Common myeloid progenitor, CD34-positive (primary cell): ENCODE data around the gene ELL.
A peak's percentile ranks its signal among the peaks of the same experiment; 100 is the strongest.

Experiments
- CTCF ChIA-PET: fragments of 350-600 bp; sonication (Branson Sonifier 250); formaldehyde crosslinking; loops from one replicate; lab custom pipeline; 2021; ENCODE audit warnings: antibody characterized with exemption; lab: Charles Lee
- POLR2A ChIA-PET: fragments of 350-600 bp; sonication (Branson Sonifier 250); formaldehyde crosslinking; loops from one replicate; lab custom pipeline; 2021; ENCODE audit warnings: antibody characterized with exemption; lab: Charles Lee
- DNase-seq, 3 donors: peaks; one replicate each; pipeline versions ENCODE4 v3.0.0 to v3.0.0-alpha.2; 2013
- H3K27ac ChIP-seq, 2 experiments: 1 replicate in 1 of 2; 2 replicates in 1 of 2; pipeline ENCODE4 v1.7.0; 2013; ENCODE audit warnings: inconsistent platforms in 2 of 2, low read length in 2 of 2, mild to moderate bottlenecking in 2 of 2, low read depth in 1 of 2, moderate library complexity in 1 of 2; ENCODE audit not compliant: severe bottlenecking in 2 of 2, insufficient read depth in 1 of 2, poor library complexity in 1 of 2
- H3K27me3 ChIP-seq, 5 experiments: replicated peaks in 2 of 5; 1 replicate in 3 of 5; 2 replicates in 2 of 5; pipeline versions ENCODE4 v1.6.1 to v1.7.0; 2013; ENCODE audit warnings: low read length in 4 of 5, mild to moderate bottlenecking in 2 of 5, moderate library complexity in 2 of 5, inconsistent platforms in 1 of 5; ENCODE audit not compliant: insufficient read depth in 5 of 5, control insufficient read depth in 4 of 5
- H3K36me3 ChIP-seq, 4 experiments: 1 replicate in 2 of 4; 2 replicates in 2 of 4; pipeline versions ENCODE4 v1.6.1 to v1.7.0; 2013; ENCODE audit warnings: low read length in 3 of 4, control low read depth in 1 of 4, mild to moderate bottlenecking in 1 of 4; ENCODE audit not compliant: control insufficient read depth in 4 of 4, insufficient read depth in 4 of 4
- H3K4me1 ChIP-seq, 4 experiments: 1 replicate in 3 of 4; 2 replicates in 1 of 4; pipeline versions ENCODE4 v1.6.1 to v1.7.1; 2013; ENCODE audit warnings: low read length in 3 of 4, mild to moderate bottlenecking in 3 of 4, control low read depth in 1 of 4, inconsistent platforms in 1 of 4, moderate library complexity in 1 of 4; ENCODE audit not compliant: control insufficient read depth in 4 of 4, insufficient read depth in 4 of 4; ENCODE audit errors: control extremely low read depth in 1 of 4
- H3K4me3 ChIP-seq, 7 experiments: 1 replicate in 4 of 7; 2 replicates in 3 of 7; pipeline versions ENCODE4 v1.5.1 to v1.7.0; 2013; ENCODE audit warnings: mild to moderate bottlenecking in 7 of 7, low read length in 6 of 7, moderate library complexity in 6 of 7, inconsistent platforms in 2 of 7, low read depth in 2 of 7, control low read depth in 1 of 7; ENCODE audit not compliant: insufficient read depth in 4 of 7, control insufficient read depth in 1 of 7; ENCODE audit errors: extremely low read depth in 1 of 7
- H3K9me3 ChIP-seq, 5 experiments: 1 replicate in 4 of 5; 2 replicates in 1 of 5; pipeline versions ENCODE4 v1.6.1 to v1.7.1; 2013; ENCODE audit warnings: low read length in 4 of 5, mild to moderate bottlenecking in 2 of 5, inconsistent platforms in 1 of 5, low read depth in 1 of 5, moderate library complexity in 1 of 5; ENCODE audit not compliant: control insufficient read depth in 4 of 5, insufficient read depth in 2 of 5; ENCODE audit errors: control extremely low read depth in 1 of 5
- WGBS: methylation state at CpG from one replicate; pipeline ENCODE4 v1.1.5; 2013; ENCODE audit not compliant: insufficient coverage; 5-methylcytosine and 5-hydroxymethylcytosine counted together

Gene ELL

DNA sequence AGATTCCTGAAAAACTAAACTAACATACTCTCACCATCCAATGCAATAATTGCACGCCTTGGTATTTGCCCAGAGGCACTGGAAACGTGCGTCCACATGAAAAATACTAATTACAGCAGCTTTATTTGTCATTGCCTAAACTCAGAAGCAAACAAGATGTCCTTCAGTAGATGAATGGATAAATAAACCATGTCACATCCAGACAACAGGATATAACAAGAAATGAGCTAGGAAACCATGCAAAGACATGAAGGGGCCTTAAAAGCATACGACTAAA, 25.0 kb downstream of the ELL start:
- ChIA-PET POLR2A (no interaction called here), CTCF (interaction anchor here (1.1 to 1.3 kb wide), 4 partner anchors 8 to 185 kb away, joined by 3 to 4 read pairs (median 4); no protein-coding TSS in a partner anchor)
- Histone ChIP-seq H3K27ac (no peak overlapping the region), H3K4me3 (no peak overlapping the region), H3K27me3 (no peaks in the 10 kb centered on the region), H3K9me3 (no peaks in the 10 kb centered on the region), H3K4me1 (peaks cover 0 to 49% (median 42%) of the 10 kb centered on the region in 4 experiments), H3K36me3 (peaks cover 0 to 4% (median 0%) of the 10 kb centered on the region in 4 experiments)
- no peak for DNase-seq
- 100% methylated on average over 1 of the region's 4 CpGs for WGBS

DNA sequence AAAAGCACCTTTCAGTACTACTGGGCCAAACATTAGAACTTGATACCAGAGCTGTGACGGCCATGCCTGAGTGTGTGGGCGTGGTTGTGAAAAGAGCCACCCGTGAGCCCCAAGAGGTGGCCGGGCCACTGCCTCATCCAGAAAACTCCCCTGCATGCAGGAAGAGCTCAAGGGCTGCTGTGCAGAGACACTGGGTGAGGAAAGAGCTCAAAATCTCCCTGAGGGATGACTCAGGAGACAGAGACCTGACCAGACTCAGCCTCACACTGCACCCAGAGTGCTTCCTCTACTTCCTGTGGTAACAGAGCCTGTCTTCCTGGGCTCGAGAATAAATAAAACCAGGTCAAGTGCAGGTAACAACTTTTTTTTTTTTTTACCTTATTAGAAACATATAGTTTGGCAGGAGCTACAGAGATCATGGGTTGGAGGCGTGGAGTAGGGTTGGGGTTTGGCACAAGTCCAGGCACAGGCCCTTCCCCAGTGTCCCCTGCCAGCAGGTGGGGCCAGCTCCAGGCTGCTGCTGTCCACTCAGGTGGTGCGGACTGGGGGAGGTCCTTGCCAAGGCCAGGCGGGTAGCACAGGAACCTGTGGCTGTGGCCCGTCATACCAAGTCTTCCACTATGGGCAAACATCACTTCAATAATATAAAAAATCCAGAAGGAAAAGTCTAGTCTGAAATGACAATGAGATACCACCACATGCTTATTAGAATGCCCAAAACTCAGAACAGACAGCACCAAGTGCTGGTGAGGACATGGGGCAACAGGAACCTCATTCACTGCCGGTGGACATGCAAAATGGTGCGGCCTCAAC, 25.5 kb downstream of the ELL start:
- peak in 2 of 3 donors; percentile 62 to 65 for DNase-seq
- WGBS: 67% methylated on average over 6 of the region's 11 CpGs
- Histone ChIP-seq H3K4me3 (no peak overlapping the region), H3K9me3 (no peaks in the 10 kb centered on the region), H3K36me3 (peaks cover 0 to 4% (median 0%) of the 10 kb centered on the region in 4 experiments), H3K27me3 (no peaks in the 10 kb centered on the region), H3K4me1 (peaks cover 0 to 44% (median 37%) of the 10 kb centered on the region in 4 experiments), H3K27ac (peak overlapping the region in 1 of 2 experiments; percentile 9)
- POLR2A ChIA-PET: no interaction called here
- CTCF ChIA-PET: interaction anchor here (0.6 to 1.7 kb wide), 6 partner anchors 7 to 1165 kb away, joined by 3 to 4 read pairs (median 4); no protein-coding TSS in a partner anchor

DNA sequence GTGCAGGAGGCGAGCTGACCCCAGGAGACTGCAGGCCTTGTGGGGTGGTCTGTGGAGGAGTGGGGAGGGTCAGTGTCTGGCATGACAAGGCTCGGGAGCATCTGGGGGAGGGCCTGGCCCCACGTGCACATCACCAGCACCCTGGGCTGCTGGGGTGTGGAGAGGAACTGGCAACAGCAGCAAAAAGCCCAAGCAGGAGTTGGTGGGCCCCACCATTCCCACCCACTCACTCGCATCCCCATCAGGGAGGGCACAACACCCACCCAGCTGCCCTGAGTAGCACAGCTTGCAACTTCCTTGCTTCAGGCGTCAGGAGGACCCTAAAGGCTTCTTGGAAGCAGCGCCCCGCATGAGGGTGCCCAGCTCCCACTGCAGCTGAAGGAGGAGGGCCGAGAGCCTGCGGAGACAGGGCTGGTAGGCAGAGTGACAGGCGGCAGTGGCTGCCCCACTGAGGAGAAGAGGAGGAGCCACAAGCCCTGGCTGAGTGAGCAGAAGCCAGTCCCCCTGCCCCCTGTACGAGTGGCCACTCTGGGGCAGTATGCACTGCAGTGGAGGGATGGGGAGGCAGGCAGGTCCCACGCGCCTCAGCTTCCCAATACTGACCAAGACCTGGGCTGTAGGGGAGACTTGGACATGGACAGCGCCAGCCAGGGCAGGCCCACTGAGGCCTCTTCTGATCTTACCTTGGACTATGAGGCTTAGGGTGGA, 26.5 kb downstream of the ELL start:
- ChIA-PET POLR2A (no interaction called here), CTCF (interaction anchor here (1.7 kb wide), 1 partner anchor 27 kb away, joined by 4 read pairs; no protein-coding TSS in a partner anchor)
- Histone ChIP-seq H3K4me1 (peaks cover 0 to 36% (median 29%) of the 10 kb centered on the region in 4 experiments), H3K27me3 (no peaks in the 10 kb centered on the region), H3K9me3 (no peaks in the 10 kb centered on the region), H3K36me3 (peaks cover 0 to 6% (median 0%) of the 10 kb centered on the region in 4 experiments), H3K27ac (peak overlapping the region in 1 of 2 experiments; percentile 9), H3K4me3 (no peak overlapping the region)
- no peak for DNase-seq
- WGBS: 91% methylated on average over 13 of the region's 14 CpGs

DNA sequence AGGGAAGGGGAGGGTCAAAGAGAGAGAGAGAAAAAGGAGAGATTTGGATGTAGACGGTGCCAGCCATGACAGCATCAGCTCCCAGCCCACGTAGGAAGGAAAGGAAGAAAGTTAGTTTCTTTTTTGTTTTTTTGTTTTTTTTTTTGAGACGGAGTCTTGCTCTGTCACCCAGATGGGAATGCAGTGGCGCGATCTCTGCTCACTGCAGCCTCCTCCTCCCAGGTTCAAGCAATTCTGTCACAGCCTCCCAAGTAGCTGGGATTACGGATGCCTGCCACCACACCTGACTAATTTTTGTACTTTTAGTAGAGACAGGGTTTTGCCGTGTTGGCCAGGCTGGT, 27.6 kb downstream of the ELL start:
- POLR2A ChIA-PET: no interaction called here
- H3K27ac ChIP-seq: no peak overlapping the region
- DNase-seq: peak; percentile 16 to 62 (median 58)
- 49% methylated on average over 6 of the region's 7 CpGs for WGBS
- peaks cover 0 to 33% (median 28%) of the 10 kb centered on the region in 4 experiments for H3K4me1 ChIP-seq
- H3K9me3 ChIP-seq: no peaks in the 10 kb centered on the region
- CTCF ChIA-PET: interaction anchor here (0.5 to 3.1 kb wide), 2 partner anchors 12 to 26 kb away, joined by 4 to 9 read pairs; no protein-coding TSS in a partner anchor
- H3K4me3 ChIP-seq: no peak overlapping the region
- H3K27me3 ChIP-seq: no peaks in the 10 kb centered on the region
- peaks cover 0 to 7% (median 0%) of the 10 kb centered on the region in 4 experiments for H3K36me3 ChIP-seq

DNA sequence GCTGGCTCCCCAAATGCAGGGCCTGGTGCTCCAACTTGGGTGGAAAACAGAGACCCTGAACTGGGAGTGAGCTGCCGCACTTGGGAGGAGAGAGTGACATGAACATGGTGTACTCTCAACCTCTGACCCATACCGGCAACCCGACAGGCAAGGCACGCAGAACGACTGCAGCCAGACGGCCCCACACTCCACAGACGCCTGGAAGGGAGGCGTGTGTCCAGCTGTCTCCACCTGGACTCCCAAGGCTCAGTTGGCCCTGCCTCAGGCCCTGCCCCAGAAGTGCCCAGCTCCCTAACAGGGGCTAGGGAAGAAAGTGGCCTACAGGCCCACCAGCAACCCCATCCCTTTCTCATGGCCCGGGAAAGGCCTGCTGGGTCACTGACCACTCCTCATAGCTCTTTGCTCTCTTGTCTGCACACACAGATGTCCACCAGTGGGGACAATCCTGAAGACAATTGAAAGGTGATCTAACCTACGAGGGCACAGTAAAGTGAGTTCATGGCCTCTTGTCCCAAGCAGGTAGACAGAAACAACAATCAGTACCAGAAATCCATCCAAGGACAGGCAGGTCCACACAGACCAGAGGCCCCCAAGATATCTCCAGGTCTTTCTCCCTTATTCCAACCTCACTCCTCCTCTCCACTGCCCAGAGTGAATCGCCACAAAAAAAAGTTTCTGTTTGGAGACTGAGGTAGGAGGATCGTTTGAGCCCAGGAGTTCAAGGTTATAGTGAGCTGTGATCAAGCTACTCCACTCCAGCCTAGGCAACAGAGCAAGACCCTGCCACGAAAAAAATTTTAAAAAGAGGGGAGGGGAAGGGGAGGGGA, 28.2 kb downstream of the ELL start:
- CTCF ChIA-PET: interaction anchor here (1.4 to 3.1 kb wide), 2 partner anchors 11 to 27 kb away, joined by 6 to 9 read pairs; no protein-coding TSS in a partner anchor
- WGBS: 94% methylated on average over 10 of the region's 13 CpGs

DNA sequence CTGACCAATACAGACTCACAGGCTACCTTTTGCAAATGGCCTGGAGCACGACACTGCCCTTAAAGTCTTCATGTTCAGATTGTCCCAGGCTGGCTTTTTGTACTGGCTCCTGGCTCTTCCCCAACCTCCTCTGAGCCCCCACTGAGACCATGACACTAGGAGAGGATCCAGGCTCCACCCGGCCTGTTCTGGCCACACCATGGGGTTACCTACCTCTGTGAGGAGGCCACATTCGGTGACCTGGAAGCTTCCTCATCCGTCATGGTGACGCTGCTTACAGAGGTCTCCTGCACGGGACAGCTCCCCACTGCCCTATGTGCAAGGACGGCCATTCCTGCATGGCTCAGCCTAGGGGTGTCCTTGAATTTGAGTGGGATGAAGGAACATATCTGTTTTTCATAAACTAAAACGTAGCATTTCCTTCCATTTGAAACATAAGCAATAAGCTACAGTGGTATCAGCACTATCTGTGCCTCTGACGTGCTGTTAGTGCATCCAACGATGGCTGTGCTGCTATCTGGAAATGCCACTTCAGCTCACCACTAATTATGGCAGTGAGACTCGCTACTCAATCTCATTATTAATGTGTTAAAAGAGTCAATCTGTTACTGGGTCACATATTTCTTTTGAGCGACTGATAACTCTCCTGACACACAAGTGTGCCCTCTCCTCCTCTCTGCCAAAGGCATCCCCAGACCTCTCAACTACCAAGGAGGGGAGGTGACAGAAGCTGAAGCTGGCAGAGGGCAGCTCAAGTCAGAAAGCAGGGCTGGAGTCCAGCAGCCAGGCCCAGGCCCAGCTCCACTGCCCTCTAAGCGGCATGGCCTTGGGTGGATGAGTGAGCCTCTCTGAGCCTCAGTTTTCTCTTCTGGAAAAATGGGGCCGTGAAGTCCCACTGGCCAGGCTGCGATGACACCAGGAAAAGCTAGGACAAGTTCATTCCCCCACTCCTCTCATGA, 29.6 kb downstream of the ELL start:
- no peaks in the 10 kb centered on the region for H3K27me3 ChIP-seq
- no peak overlapping the region for H3K4me3 ChIP-seq
- no peak for DNase-seq
- no peaks in the 10 kb centered on the region for H3K9me3 ChIP-seq
- 97% methylated on average over 11 of the region's 15 CpGs for WGBS
- H3K27ac ChIP-seq: no peak overlapping the region
- H3K4me1 ChIP-seq: peaks cover 0 to 37% (median 28%) of the 10 kb centered on the region in 4 experiments
- H3K36me3 ChIP-seq: peaks cover 0 to 7% (median 1%) of the 10 kb centered on the region in 4 experiments
- ChIA-PET POLR2A (interaction anchor here (0.7 kb wide), 1 partner anchor 298 kb away, joined by 3 read pairs; no protein-coding TSS in a partner anchor), CTCF (interaction anchor here (0.7 to 3.1 kb wide), 11 partner anchors 8 to 95 kb away, joined by 3 to 9 read pairs (median 3); partner anchors contain the start of gene UBA52)

More for the DNA sequence above, 28.2 kb downstream of the ELL start:
- Histone ChIP-seq H3K9me3 (no peaks in the 10 kb centered on the region), H3K27ac (no peak overlapping the region), H3K4me3 (no peak overlapping the region), H3K36me3 (peaks cover 0 to 7% (median 0%) of the 10 kb centered on the region in 4 experiments), H3K27me3 (no peaks in the 10 kb centered on the region), H3K4me1 (peaks cover 0 to 31% (median 29%) of the 10 kb centered on the region in 4 experiments)
- no peak for DNase-seq
- POLR2A ChIA-PET: no interaction called here
